ENCODE results near the gene LIN52.

LIN52 gene

GRCh38 chr14:74195623-74196022 lies 110.9 kb downstream of the LIN52 start:
- no peak for DNase-seq

GRCh38 chr14:74198441-74199234 lies 113.9 kb downstream of the LIN52 start:
- DNase-seq, result no peak

GRCh38 chr14:74202113-74202512 lies 117.4 kb downstream of the LIN52 start:
- DNase-seq, result no peak

- no peak for DNase-seq
These were observed 118.9 kb downstream of the LIN52 start for GRCh38 chr14:74203639-74204038.

GRCh38 chr14:74204491-74204890 lies 119.7 kb downstream of the LIN52 start:
- no peak for DNase-seq

GRCh38 chr14:74205882-74206281 lies 121.1 kb downstream of the LIN52 start:
- no peak for DNase-seq

GRCh38 chr14:74207943-74208342 lies 123.2 kb downstream of the LIN52 start:
- no peak for DNase-seq

GRCh38 chr14:74208642-74209041 lies 123.9 kb downstream of the LIN52 start:
- DNase-seq, result no peak

GRCh38 chr14:74211945-74212580 lies 127.3 kb downstream of the LIN52 start:
- DNase-seq, result peak; percentile 37

GRCh38 chr14:74213907-74214803 lies 129.4 kb downstream of the LIN52 start:
- DNase-seq, result no peak

- no peak for DNase-seq
These were observed 131.9 kb downstream of the LIN52 start for GRCh38 chr14:74216671-74217070.

GRCh38 chr14:74217672-74218448 lies 133.1 kb downstream of the LIN52 start:
- DNase-seq, result peak; percentile 91

- no peak for DNase-seq
These were observed 133.7 kb downstream of the LIN52 start for GRCh38 chr14:74218462-74218861.

GRCh38 chr14:74219277-74220205 lies 134.8 kb downstream of the LIN52 start:
- DNase-seq, result no peak

- no peak for DNase-seq
These were observed 136.2 kb downstream of the LIN52 start for GRCh38 chr14:74220991-74221390.

- DNase-seq, result no peak
These were observed 137.0 kb downstream of the LIN52 start for GRCh38 chr14:74221741-74222140.

GRCh38 chr14:74223016-74223415 lies 138.3 kb downstream of the LIN52 start:
- no peak for DNase-seq

GRCh38 chr14:74231784-74232183 lies 147.0 kb downstream of the LIN52 start:
- DNase-seq, result no peak

GRCh38 chr14:74235017-74235416 lies 150.3 kb downstream of the LIN52 start:
- no peak for DNase-seq

- DNase-seq, result no peak
These were observed 152.7 kb downstream of the LIN52 start for GRCh38 chr14:74237441-74237840.

Data from islet precursor cell (in vitro differentiated cells).